ENCODE measurements around the gene CHRNB1. TPM values are rescaled to one million over a fixed set of nuclear protein-coding genes. Genes with fewer than 3 reads are reported as not detected.

CHRNB1 gene
- total RNA-seq, 4 donors from 2014 or later: 6.5 to 16.0 (median 13.5) TPM

- 92 to 94% methylated on average over 27 to 29 of the region's 33 CpGs for WGBS, 2 donors
- no peak for DNase-seq (ENCODE audit: low spot score in 2 of 2)
These were observed 18.5 kb upstream of the CHRNB1 start for GRCh38 chr17:7426203-7426863.

GRCh38 chr17:7426896-7427489 lies 17.9 kb upstream of the CHRNB1 start:
- Histone ChIP-seq H3K9me3 (no peaks in the 10 kb centered on the region), H3K4me3 (no peak overlapping the region), H3K27me3 (no peaks in the 10 kb centered on the region), H3K36me3 (no peaks in the 10 kb centered on the region), H3K4me1 (no peaks in the 10 kb centered on the region), H3K27ac (no peak overlapping the region)
- no peak for DNase-seq (ENCODE audit: low spot score in 2 of 2)
- TF ChIP-seq EP300 (IDR thresholded peaks at IDR 0.05): no peak
- no peak for TF ChIP-seq POLR2A (IDR thresholded peaks at IDR 0.05)
- TF ChIP-seq CTCF (IDR thresholded peaks at IDR 0.05): no peak
- WGBS, 2 donors: 89 to 90% methylated on average over 28 to 29 of the region's 29 CpGs

More at GRCh38 chr17:7426203-7426863, 18.5 kb upstream of the CHRNB1 start:
- Histone ChIP-seq H3K4me1 (no peaks in the 10 kb centered on the region), H3K9me3 (no peaks in the 10 kb centered on the region), H3K27me3 (no peaks in the 10 kb centered on the region), H3K36me3 (no peaks in the 10 kb centered on the region), H3K4me3 (no peak overlapping the region), H3K27ac (no peak overlapping the region)
- TF ChIP-seq CTCF (IDR thresholded peaks at IDR 0.05) (no peak), POLR2A (IDR thresholded peaks at IDR 0.05) (no peak), EP300 (IDR thresholded peaks at IDR 0.05) (no peak)

- Histone ChIP-seq H3K36me3 (no peaks in the 10 kb centered on the region), H3K27me3 (no peaks in the 10 kb centered on the region), H3K9me3 (no peaks in the 10 kb centered on the region), H3K27ac (no peak overlapping the region), H3K4me1 (no peaks in the 10 kb centered on the region), H3K4me3 (no peak overlapping the region)
- no peak for TF ChIP-seq EP300 (IDR thresholded peaks at IDR 0.05)
- TF ChIP-seq POLR2A (IDR thresholded peaks at IDR 0.05): no peak
- TF ChIP-seq CTCF (IDR thresholded peaks at IDR 0.05): no peak
- WGBS, 2 donors: 87 to 91% methylated on average over 7 of the region's 7 CpGs
- no peak for DNase-seq (ENCODE audit: low spot score in 2 of 2)
These were observed 17.3 kb upstream of the CHRNB1 start for GRCh38 chr17:7427549-7427948.

- no peak for DNase-seq (ENCODE audit: low spot score in 2 of 2)
- TF ChIP-seq POLR2A (IDR thresholded peaks at IDR 0.05) (no peak), CTCF (IDR thresholded peaks at IDR 0.05) (no peak), EP300 (IDR thresholded peaks at IDR 0.05) (no peak)
- Histone ChIP-seq H3K4me3 (no peak within 1 kb of the TSS), H3K9me3 (no peaks in the 10 kb centered on the region), H3K27me3 (no peaks in the 10 kb centered on the region), H3K36me3 (no peaks in the 10 kb centered on the region), H3K27ac (no peak within 1 kb of the TSS), H3K4me1 (no peaks in the 10 kb centered on the region)
- 68 to 73% methylated on average over 5 of the region's 5 CpGs for WGBS, 2 donors
These were observed 16.3 kb upstream of the CHRNB1 start, which contains the start of gene SPEM3 for GRCh38 chr17:7428557-7428956. SPEM3 (plus strand) TSS chr17:7428857; CDS start chr17:7428903, 46 bp downstream.

- Histone ChIP-seq H3K27me3 (no peaks in the 10 kb centered on the region), H3K4me1 (peaks cover 0 to under 1% (median 0%) of the 10 kb centered on the region in 4 donors), H3K36me3 (no peaks in the 10 kb centered on the region), H3K27ac (no peak overlapping the region), H3K4me3 (no peak overlapping the region), H3K9me3 (no peaks in the 10 kb centered on the region)
- no peak for DNase-seq (ENCODE audit: low spot score in 2 of 2)
- TF ChIP-seq EP300 (IDR thresholded peaks at IDR 0.05): no peak
- no peak for TF ChIP-seq CTCF (IDR thresholded peaks at IDR 0.05)
- TF ChIP-seq POLR2A (IDR thresholded peaks at IDR 0.05): no peak
- WGBS, 2 donors: 88 to 90% methylated on average over 9 to 10 of the region's 10 CpGs
These were observed 15.1 kb upstream of the CHRNB1 start for GRCh38 chr17:7429722-7430121.

All from tibial nerve (tissue), 4 donors.